Measurements from ENCODE around the gene RPTOR. TPM values are rescaled to one million over a fixed set of nuclear protein-coding genes. Genes with fewer than 3 reads are reported as not detected.

The RPTOR gene
- total RNA-seq, 1 experiment from 2014 or later, result 58.0 TPM

GRCh38 chr17:80894439-80894721 lies 349.7 kb downstream of the RPTOR start:
- peaks cover 22% of the 10 kb centered on the region for H3K4me1 ChIP-seq (ENCODE audit: control insufficient read depth, insufficient read depth, low read length)
- ATAC-seq, result no peak
- CTCF ChIA-PET, result no interaction called here
- no peak overlapping the region for H3K27ac ChIP-seq (ENCODE audit: low read length)
- H3K4me3 ChIP-seq (ENCODE audit: low read depth in 2 of 2, low read length in 2 of 2), result no peak overlapping the region
- POLR2A ChIA-PET, result interaction anchor here (0.7 kb wide), 1 partner anchor 23 kb away, joined by 9 read pairs; no protein-coding TSS in a partner anchor
- H3K27me3 ChIP-seq (ENCODE audit: control insufficient read depth, insufficient read depth, low read length), result no peaks in the 10 kb centered on the region
- no peaks in the 10 kb centered on the region for H3K9me3 ChIP-seq (ENCODE audit: control insufficient read depth, insufficient read depth, low read depth, low read length)
- in situ Hi-C loops (cut with HindIII; ENCODE audit: low pct_unique_long_range_greater_than_20kb, low sequenced_read_pairs), result no loop called here
- intact Hi-C loops (cut with micrococcal nuclease; ENCODE audit: unreplicated experiment), result no loop called here
- H3K36me3 ChIP-seq (ENCODE audit: control insufficient read depth, insufficient read depth, low read length), result peaks cover 3% of the 10 kb centered on the region; the same call in 1 of the 2 replicates
- no peak for DNase-seq (ENCODE audit: low read depth, low spot score)
- BruUV-seq (replicated peaks), result no TSS peak
- no peak for TF ChIP-seq SIN3A (IDR thresholded peaks at IDR 0.05; ENCODE audit: borderline replicate concordance, insufficient read depth, low read depth, low read length)

- H3K4me3 ChIP-seq (ENCODE audit: low read depth in 2 of 2, low read length in 2 of 2), result no peak overlapping the region
- DNase-seq (ENCODE audit: low read depth, low spot score) (no peak), ATAC-seq (no peak)
- no peak overlapping the region for H3K27ac ChIP-seq (ENCODE audit: low read length)
- BruUV-seq (replicated peaks), result no TSS peak
- peaks cover 22% of the 10 kb centered on the region for H3K4me1 ChIP-seq (ENCODE audit: control insufficient read depth, insufficient read depth, low read length)
- ChIA-PET POLR2A (no interaction called here), CTCF (no interaction called here)
- intact Hi-C loops (cut with micrococcal nuclease; ENCODE audit: unreplicated experiment) (no loop called here), in situ Hi-C loops (cut with HindIII; ENCODE audit: low pct_unique_long_range_greater_than_20kb, low sequenced_read_pairs) (loop anchor here (5.0 kb wide), 1 partner anchor 32 kb away; no protein-coding TSS in a partner anchor)
- no peaks in the 10 kb centered on the region for H3K27me3 ChIP-seq (ENCODE audit: control insufficient read depth, insufficient read depth, low read length)
- no peaks in the 10 kb centered on the region for H3K9me3 ChIP-seq (ENCODE audit: control insufficient read depth, insufficient read depth, low read depth, low read length)
- peaks cover 3% of the 10 kb centered on the region; the same call in 1 of the 2 replicates for H3K36me3 ChIP-seq (ENCODE audit: control insufficient read depth, insufficient read depth, low read length)
- no peak for TF ChIP-seq POLR2AphosphoS5 (IDR thresholded peaks at IDR 0.05; ENCODE audit: low read depth, low read length)
- no peak for TF ChIP-seq SIN3A (IDR thresholded peaks at IDR 0.05; ENCODE audit: borderline replicate concordance, insufficient read depth, low read depth, low read length)
- no peak for TF ChIP-seq REST (IDR thresholded peaks at IDR 0.05; ENCODE audit: insufficient read depth in 1 of 2, low read depth in 2 of 2, low read length in 1 of 2)
These were observed 350.1 kb downstream of the RPTOR start for GRCh38 chr17:80894726-80895125.

GRCh38 chr17:80895366-80895765 lies 350.7 kb downstream of the RPTOR start:
- CTCF ChIA-PET, result no interaction called here
- no peaks in the 10 kb centered on the region for H3K9me3 ChIP-seq (ENCODE audit: control insufficient read depth, insufficient read depth, low read depth, low read length)

More at GRCh38 chr17:80895366-80895765, 350.7 kb downstream of the RPTOR start:
- BruUV-seq (replicated peaks), result no TSS peak
- H3K36me3 ChIP-seq (ENCODE audit: control insufficient read depth, insufficient read depth, low read length), result peaks cover 3% of the 10 kb centered on the region; the same call in 1 of the 2 replicates
- in situ Hi-C loops (cut with HindIII; ENCODE audit: low pct_unique_long_range_greater_than_20kb, low sequenced_read_pairs), result loop anchor here (5.0 kb wide), 1 partner anchor 33 kb away; no protein-coding TSS in a partner anchor
- no peak for ATAC-seq
- no peak overlapping the region for H3K27ac ChIP-seq (ENCODE audit: low read length)
- no peaks in the 10 kb centered on the region for H3K27me3 ChIP-seq (ENCODE audit: control insufficient read depth, insufficient read depth, low read length)
- intact Hi-C loops (cut with micrococcal nuclease; ENCODE audit: unreplicated experiment), result no loop called here
- TF ChIP-seq REST (IDR thresholded peaks at IDR 0.05; ENCODE audit: insufficient read depth in 1 of 2, low read depth in 2 of 2, low read length in 1 of 2) (no peak), POLR2AphosphoS5 (IDR thresholded peaks at IDR 0.05; ENCODE audit: low read depth, low read length) (no peak), CTCF (IDR thresholded peaks at IDR 0.05) (no peak), SIN3A (IDR thresholded peaks at IDR 0.05; ENCODE audit: borderline replicate concordance, insufficient read depth, low read depth, low read length) (no peak), TCF7L2 (IDR thresholded peaks at IDR 0.05; ENCODE audit: low read depth, low read length) (no peak)
- POLR2A ChIA-PET, result no interaction called here
- peaks cover 22% of the 10 kb centered on the region for H3K4me1 ChIP-seq (ENCODE audit: control insufficient read depth, insufficient read depth, low read length)
- DNase-seq (ENCODE audit: low read depth, low spot score), result no peak
- no peak overlapping the region for H3K4me3 ChIP-seq (ENCODE audit: low read depth in 2 of 2, low read length in 2 of 2)
